ENCODE measurements around the gene ANKRD23. TPM values are rescaled to one million over a fixed set of nuclear protein-coding genes. Genes with fewer than 3 reads are reported as not detected.

ANKRD23 gene
- total and polyA plus RNA-seq, 2 experiments from 2014 or later = 0.76 to 1.4 TPM

GRCh38 chr2:96881349-96882195 lies 37.8 kb upstream of the ANKRD23 start:
- WGBS, 2 experiments (ENCODE audit: low coverage in 1 of 2, low lambda C conversion rate in 2 of 2, missing lambda C conversion rate in 2 of 2) = 45 to 47% methylated on average over 10 of the region's 10 CpGs
- Histone ChIP-seq H3K9me2 (ENCODE audit: insufficient read depth) (no peaks in the 10 kb centered on the region), H3K4me1 (ENCODE audit: insufficient read depth) (no peaks in the 10 kb centered on the region), H3K27ac (no peak overlapping the region), H3K36me3 (ENCODE audit: low read depth) (no peaks in the 10 kb centered on the region), H3K27me3 (replicated peaks; ENCODE audit: insufficient read depth) (peaks cover 7% of the 10 kb centered on the region; the same call in 1 of the 2 replicates), H2AFZ (no peak overlapping the region), H3K4me3 (no peak overlapping the region), H3K9me3 (ENCODE audit: low read depth) (no peaks in the 10 kb centered on the region), H4K20me1 (ENCODE audit: insufficient read depth) (no peaks in the 10 kb centered on the region), H3K4me2 (ENCODE audit: unreplicated experiment) (no peak overlapping the region), H3K79me2 (ENCODE audit: insufficient read depth) (no peaks in the 10 kb centered on the region), H3K9ac (no peak overlapping the region), H3F3A (ENCODE audit: insufficient read depth) (no peaks in the 10 kb centered on the region)
- in situ Hi-C loops (cut with MboI) = no loop called here
- TF ChIP-seq EZH2 (IDR thresholded peaks at IDR 0.05; ENCODE audit: insufficient read depth, poor library complexity, severe bottlenecking) = no peak
- no peak for TF ChIP-seq EZH2phosphoT487 (IDR thresholded peaks at IDR 0.05; ENCODE audit: insufficient read depth, low read depth)
- DNase-seq = no peak

- no peak for DNase-seq
- Histone ChIP-seq H3K4me1 (ENCODE audit: insufficient read depth) (no peaks in the 10 kb centered on the region), H3K9me3 (ENCODE audit: low read depth) (no peaks in the 10 kb centered on the region), H3K27me3 (replicated peaks; ENCODE audit: insufficient read depth) (peaks cover 7% of the 10 kb centered on the region; the same call in 1 of the 2 replicates), H3K9ac (no peak overlapping the region), H3K27ac (no peak overlapping the region), H3K9me2 (ENCODE audit: insufficient read depth) (no peaks in the 10 kb centered on the region), H3K36me3 (ENCODE audit: low read depth) (no peaks in the 10 kb centered on the region), H4K20me1 (ENCODE audit: insufficient read depth) (no peaks in the 10 kb centered on the region), H2AFZ (no peak overlapping the region), H3K4me2 (ENCODE audit: unreplicated experiment) (no peak overlapping the region), H3F3A (ENCODE audit: insufficient read depth) (no peaks in the 10 kb centered on the region), H3K4me3 (no peak overlapping the region), H3K79me2 (ENCODE audit: insufficient read depth) (no peaks in the 10 kb centered on the region)
- TF ChIP-seq EZH2 (IDR thresholded peaks at IDR 0.05; ENCODE audit: insufficient read depth, poor library complexity, severe bottlenecking) (no peak), EZH2phosphoT487 (IDR thresholded peaks at IDR 0.05; ENCODE audit: insufficient read depth, low read depth) (no peak)
- WGBS, 2 experiments (ENCODE audit: low coverage in 1 of 2, low lambda C conversion rate in 2 of 2, missing lambda C conversion rate in 2 of 2) = 64 to 67% methylated on average over 6 of the region's 6 CpGs
- in situ Hi-C loops (cut with MboI) = no loop called here
These were observed 37.1 kb upstream of the ANKRD23 start for GRCh38 chr2:96880891-96881273.

GRCh38 chr2:96879545-96880040 lies 35.8 kb upstream of the ANKRD23 start:
- Histone ChIP-seq H3K4me3 (no peak overlapping the region), H3K9ac (no peak overlapping the region), H3F3A (ENCODE audit: insufficient read depth) (no peaks in the 10 kb centered on the region), H3K27me3 (replicated peaks; ENCODE audit: insufficient read depth) (peaks cover 7% of the 10 kb centered on the region; the same call in 1 of the 2 replicates), H3K27ac (no peak overlapping the region), H3K9me2 (ENCODE audit: insufficient read depth) (no peaks in the 10 kb centered on the region), H3K79me2 (ENCODE audit: insufficient read depth) (no peaks in the 10 kb centered on the region), H3K4me2 (ENCODE audit: unreplicated experiment) (no peak overlapping the region), H3K36me3 (ENCODE audit: low read depth) (no peaks in the 10 kb centered on the region), H4K20me1 (ENCODE audit: insufficient read depth) (no peaks in the 10 kb centered on the region), H3K9me3 (ENCODE audit: low read depth) (no peaks in the 10 kb centered on the region), H2AFZ (no peak overlapping the region), H3K4me1 (ENCODE audit: insufficient read depth) (no peaks in the 10 kb centered on the region)
- in situ Hi-C loops (cut with MboI) = no loop called here
- TF ChIP-seq EZH2phosphoT487 (IDR thresholded peaks at IDR 0.05; ENCODE audit: insufficient read depth, low read depth) (no peak), EZH2 (IDR thresholded peaks at IDR 0.05; ENCODE audit: insufficient read depth, poor library complexity, severe bottlenecking) (no peak)
- WGBS, 2 experiments (ENCODE audit: low coverage in 1 of 2, low lambda C conversion rate in 2 of 2, missing lambda C conversion rate in 2 of 2) = 82 to 85% methylated on average over 15 to 18 of the region's 18 CpGs
- DNase-seq = no peak

- H3K27ac ChIP-seq = no peak overlapping the region
- TF ChIP-seq EZH2 (IDR thresholded peaks at IDR 0.05; ENCODE audit: insufficient read depth, poor library complexity, severe bottlenecking) = no peak
- no peak for TF ChIP-seq EZH2phosphoT487 (IDR thresholded peaks at IDR 0.05; ENCODE audit: insufficient read depth, low read depth)
- no peak overlapping the region for H2AFZ ChIP-seq
- no peaks in the 10 kb centered on the region for H3K4me1 ChIP-seq (ENCODE audit: insufficient read depth)
- H3K79me2 ChIP-seq (ENCODE audit: insufficient read depth) = no peaks in the 10 kb centered on the region
- no peaks in the 10 kb centered on the region for H3K9me2 ChIP-seq (ENCODE audit: insufficient read depth)
- in situ Hi-C loops (cut with MboI) = no loop called here
- no peak overlapping the region for H3K9ac ChIP-seq
- no peak for DNase-seq
- peaks cover 7% of the 10 kb centered on the region; the same call in 1 of the 2 replicates for H3K27me3 ChIP-seq (replicated peaks; ENCODE audit: insufficient read depth)
- H3K36me3 ChIP-seq (ENCODE audit: low read depth) = no peaks in the 10 kb centered on the region
- H4K20me1 ChIP-seq (ENCODE audit: insufficient read depth) = no peaks in the 10 kb centered on the region
- H3K9me3 ChIP-seq (ENCODE audit: low read depth) = no peaks in the 10 kb centered on the region
- H3K4me2 ChIP-seq (ENCODE audit: unreplicated experiment) = no peak overlapping the region
- no peaks in the 10 kb centered on the region for H3F3A ChIP-seq (ENCODE audit: insufficient read depth)
- 65 to 66% methylated on average over 22 of the region's 22 CpGs for WGBS, 2 experiments (ENCODE audit: low coverage in 1 of 2, low lambda C conversion rate in 2 of 2, missing lambda C conversion rate in 2 of 2)
- no peak overlapping the region for H3K4me3 ChIP-seq
These were observed 35.1 kb upstream of the ANKRD23 start for GRCh38 chr2:96878796-96879544.

Data from GM23248 (cell line).